Measurements from ENCODE around the gene SARM1.

SARM1 gene

GRCh38 chr17:28385037-28385400, 13.5 kb downstream of the SARM1 start:
- TF ChIP-seq, protein P1, sequence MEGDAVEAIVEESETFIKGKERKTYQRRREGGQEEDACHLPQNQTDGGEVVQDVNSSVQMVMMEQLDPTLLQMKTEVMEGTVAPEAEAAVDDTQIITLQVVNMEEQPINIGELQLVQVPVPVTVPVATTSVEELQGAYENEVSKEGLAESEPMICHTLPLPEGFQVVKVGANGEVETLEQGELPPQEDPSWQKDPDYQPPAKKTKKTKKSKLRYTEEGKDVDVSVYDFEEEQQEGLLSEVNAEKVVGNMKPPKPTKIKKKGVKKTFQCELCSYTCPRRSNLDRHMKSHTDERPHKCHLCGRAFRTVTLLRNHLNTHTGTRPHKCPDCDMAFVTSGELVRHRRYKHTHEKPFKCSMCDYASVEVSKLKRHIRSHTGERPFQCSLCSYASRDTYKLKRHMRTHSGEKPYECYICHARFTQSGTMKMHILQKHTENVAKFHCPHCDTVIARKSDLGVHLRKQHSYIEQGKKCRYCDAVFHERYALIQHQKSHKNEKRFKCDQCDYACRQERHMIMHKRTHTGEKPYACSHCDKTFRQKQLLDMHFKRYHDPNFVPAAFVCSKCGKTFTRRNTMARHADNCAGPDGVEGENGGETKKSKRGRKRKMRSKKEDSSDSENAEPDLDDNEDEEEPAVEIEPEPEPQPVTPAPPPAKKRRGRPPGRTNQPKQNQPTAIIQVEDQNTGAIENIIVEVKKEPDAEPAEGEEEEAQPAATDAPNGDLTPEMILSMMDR (conservative IDR thresholded peaks at IDR 0.05; ENCODE audit: control insufficient read depth, insufficient read depth, low read depth, low read length), result no peak
- no peak for DNase-seq (ENCODE audit: low read depth)
- H3K4me3 ChIP-seq (ENCODE audit: control insufficient read depth, low read depth, low read length), result no peak overlapping the region

DNA sequence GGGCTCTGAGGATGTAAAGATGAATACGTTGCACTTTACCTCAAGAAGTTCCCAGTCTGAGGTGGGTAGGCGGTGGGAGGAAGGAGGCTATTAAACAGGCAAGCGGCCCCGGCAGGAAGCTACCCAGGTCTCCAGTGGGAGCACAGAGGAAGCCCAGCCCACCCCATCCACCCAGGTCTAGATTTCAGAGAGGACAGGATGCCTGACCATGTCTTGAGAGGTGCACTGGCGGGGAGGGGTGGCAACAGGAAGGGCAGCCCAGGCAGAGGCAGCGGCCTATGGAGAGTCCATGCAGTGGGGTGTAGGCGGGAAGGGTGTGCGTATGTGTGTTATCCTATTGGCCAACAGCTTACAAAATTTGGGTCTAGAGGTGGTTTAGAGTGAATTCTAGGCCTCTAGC, 13.9 kb downstream of the SARM1 start:
- TF ChIP-seq, protein P1 (conservative IDR thresholded peaks at IDR 0.05; ENCODE audit: control insufficient read depth, insufficient read depth, low read depth, low read length), result no peak
- DNase-seq (ENCODE audit: low read depth), result no peak
- H3K4me3 ChIP-seq (ENCODE audit: control insufficient read depth, low read depth, low read length), result no peak overlapping the region

DNA sequence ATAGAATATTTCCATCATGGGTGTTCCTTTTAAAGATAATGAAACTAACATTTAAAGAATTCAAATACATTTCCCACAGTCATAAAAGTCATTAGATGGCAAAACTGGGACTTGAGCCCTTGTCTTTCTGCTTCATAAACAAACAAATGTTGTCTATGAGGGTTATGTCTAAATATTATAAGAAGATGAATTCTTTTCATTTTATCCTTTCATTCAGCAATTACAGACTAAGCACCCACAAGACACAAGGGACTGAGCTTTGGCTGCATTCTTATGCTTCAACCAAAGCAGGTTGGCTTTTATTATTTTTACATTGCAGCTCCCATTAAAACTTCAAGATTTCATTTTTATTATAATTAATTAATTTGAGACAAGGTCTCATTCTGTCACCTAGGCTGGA, 14.9 kb downstream of the SARM1 start:
- H3K4me3 ChIP-seq (ENCODE audit: control insufficient read depth, low read depth, low read length), result no peak overlapping the region
- no peak for DNase-seq (ENCODE audit: low read depth)
- TF ChIP-seq, protein P1 (conservative IDR thresholded peaks at IDR 0.05; ENCODE audit: control insufficient read depth, insufficient read depth, low read depth, low read length), result no peak

DNA sequence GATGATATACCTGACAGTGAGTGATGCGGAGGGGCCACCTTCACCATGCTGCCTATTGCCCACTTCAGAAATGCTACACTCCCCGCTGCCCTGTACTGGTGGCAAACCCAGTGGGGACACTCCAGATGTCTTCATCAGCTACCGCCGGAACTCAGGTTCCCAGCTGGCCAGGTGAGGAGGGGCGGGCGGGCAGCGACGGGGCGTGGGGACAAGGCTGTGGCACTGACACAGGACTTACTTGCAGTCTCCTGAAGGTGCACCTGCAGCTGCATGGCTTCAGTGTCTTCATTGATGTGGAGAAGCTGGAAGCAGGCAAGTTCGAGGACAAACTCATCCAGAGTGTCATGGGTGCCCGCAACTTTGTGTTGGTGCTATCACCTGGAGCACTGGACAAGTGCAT, 16.6 kb downstream of the SARM1 start:
- no peak for DNase-seq (ENCODE audit: low read depth)
- no peak overlapping the region for H3K4me3 ChIP-seq (ENCODE audit: control insufficient read depth, low read depth, low read length)
- TF ChIP-seq, protein P1 (conservative IDR thresholded peaks at IDR 0.05; ENCODE audit: control insufficient read depth, insufficient read depth, low read depth, low read length), result no peak

DNA sequence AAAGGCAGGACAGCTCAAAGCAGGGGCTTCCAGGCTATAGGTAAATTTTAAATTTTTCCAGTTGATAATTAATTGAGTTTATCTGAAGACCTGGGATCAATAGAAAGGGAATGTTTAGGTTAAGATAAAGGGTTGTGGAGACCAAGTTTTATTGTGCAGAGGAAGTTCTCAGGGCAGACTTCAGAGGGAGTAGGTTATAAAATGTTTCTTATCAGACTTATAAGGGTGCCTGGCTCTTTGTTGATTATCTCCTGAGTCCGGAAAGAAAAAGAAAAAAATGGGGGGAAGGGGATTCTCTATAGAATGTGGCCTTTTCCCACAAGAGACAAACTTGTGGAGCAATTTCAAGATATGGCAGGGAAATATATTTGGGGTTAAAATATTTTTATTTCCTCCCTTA, 18.6 kb downstream of the SARM1 start:
- no peak for DNase-seq (ENCODE audit: low read depth)
- TF ChIP-seq, protein P1 (conservative IDR thresholded peaks at IDR 0.05; ENCODE audit: control insufficient read depth, insufficient read depth, low read depth, low read length), result no peak
- H3K4me3 ChIP-seq (ENCODE audit: control insufficient read depth, low read depth, low read length), result no peak overlapping the region

DNA sequence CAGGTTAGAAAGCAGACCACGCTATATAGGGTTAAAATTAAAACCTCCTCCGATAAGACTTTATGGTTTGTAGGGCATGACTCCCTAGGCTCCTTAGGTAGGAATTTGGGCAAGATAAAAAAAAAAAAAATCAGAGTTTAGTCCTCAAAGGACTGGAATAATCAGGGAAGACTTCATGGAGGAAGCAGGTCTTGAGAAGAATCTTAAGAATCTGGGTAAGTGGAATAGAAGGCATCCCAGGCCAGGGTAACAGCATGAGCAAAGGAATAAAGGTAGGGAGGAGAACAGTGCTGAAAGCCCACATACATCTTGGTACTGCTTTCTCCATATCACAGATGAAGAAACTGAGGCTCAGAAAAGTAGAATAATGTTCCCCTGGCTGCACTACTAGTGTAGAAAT, 19.1 kb downstream of the SARM1 start:
- TF ChIP-seq, protein P1 (conservative IDR thresholded peaks at IDR 0.05; ENCODE audit: control insufficient read depth, insufficient read depth, low read depth, low read length), result no peak
- no peak for DNase-seq (ENCODE audit: low read depth)
- H3K4me3 ChIP-seq (ENCODE audit: control insufficient read depth, low read depth, low read length), result no peak overlapping the region

DNA sequence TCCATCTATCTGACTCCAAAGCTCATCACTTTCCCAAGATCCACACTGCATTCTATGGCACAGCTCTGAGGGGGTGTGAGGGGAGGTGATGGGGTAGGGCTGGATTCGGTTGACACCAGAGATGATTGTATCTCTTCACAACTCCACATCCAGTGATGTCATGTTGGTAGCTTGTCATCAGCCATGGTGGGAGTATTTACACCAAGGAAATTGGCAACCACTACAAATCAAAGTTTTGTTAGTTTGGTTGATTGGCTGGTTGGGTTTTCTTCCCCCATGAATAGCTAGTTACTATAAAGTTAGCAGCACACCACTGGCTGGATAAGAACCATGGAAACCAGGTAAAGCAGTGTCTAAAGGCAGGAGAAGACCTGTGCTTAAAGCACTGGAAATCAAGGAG, 19.5 kb downstream of the SARM1 start:
- H3K4me3 ChIP-seq (ENCODE audit: control insufficient read depth, low read depth, low read length), result no peak overlapping the region
- TF ChIP-seq, protein P1 (conservative IDR thresholded peaks at IDR 0.05; ENCODE audit: control insufficient read depth, insufficient read depth, low read depth, low read length), result no peak
- DNase-seq (ENCODE audit: low read depth), result no peak

Measured in fibroblast of mammary gland (primary cell).